Measurements from ENCODE around the gene COA3. TPM values are rescaled to one million over a fixed set of nuclear protein-coding genes. Genes with fewer than 3 reads are reported as not detected.

The COA3 gene
- total and polyA plus RNA-seq, 5 donors from 2014 or later = 12.8 to 162 (median 154) TPM

DNA sequence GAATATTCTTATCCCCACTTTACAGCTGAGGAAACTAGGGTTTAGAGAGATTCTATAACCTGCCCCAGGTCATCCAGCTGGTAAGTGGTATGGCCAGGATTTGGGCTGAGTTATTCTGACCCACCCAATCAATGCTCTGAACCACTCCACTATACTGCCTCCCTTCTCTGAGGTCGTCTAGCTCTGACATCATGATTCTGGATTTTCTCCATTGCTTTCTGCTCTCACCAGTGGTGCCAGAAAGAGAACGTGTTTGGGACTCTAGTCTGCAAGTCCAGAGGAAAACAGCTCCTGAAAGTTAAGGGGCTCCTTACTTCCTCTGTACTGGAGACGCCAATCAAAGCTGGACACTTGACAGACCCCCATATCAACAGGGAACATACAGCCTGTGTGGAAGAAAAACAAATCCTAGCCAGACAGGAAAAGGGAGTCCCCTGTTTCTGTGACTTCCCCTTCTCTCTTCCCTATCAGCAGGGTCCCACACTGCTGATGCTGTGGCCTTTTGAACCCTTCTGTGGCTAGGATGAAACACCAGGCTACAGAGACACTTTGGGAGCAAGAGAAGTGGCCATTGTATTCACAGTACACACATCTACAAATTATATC is 47.7 kb downstream of the COA3 start:
- Mint-ChIP-seq H3K4me1 (no peaks in the 10 kb centered on the region), H3K4me3 (no peak overlapping the region), H3K9me3 (no peaks in the 10 kb centered on the region), H3K27ac (peak overlapping the region in 1 of 3 donors; percentile 5), H3K36me3 (no peaks in the 10 kb centered on the region), H3K27me3 (peaks cover 56% of the 10 kb centered on the region)
- Histone ChIP-seq H3K9me3 (ENCODE audit: control insufficient read depth in 2 of 2, low read length in 2 of 2) (no peaks in the 10 kb centered on the region), H3K27ac (ENCODE audit: insufficient read depth, low read length, poor library complexity, severe bottlenecking) (no peak overlapping the region), H3K4me1 (ENCODE audit: control insufficient read depth, insufficient read depth, low read length, poor library complexity, severe bottlenecking) (no peaks in the 10 kb centered on the region), H3K36me3 (ENCODE audit: control insufficient read depth, insufficient read depth, low read length) (no peaks in the 10 kb centered on the region), H3K27me3 (ENCODE audit: control insufficient read depth, insufficient read depth, low read length) (peaks cover 14% of the 10 kb centered on the region), H3K4me3 (ENCODE audit: low read depth, low read length) (no peak overlapping the region)
- DNase-seq (no peak), ATAC-seq (ENCODE audit: low read depth in 2 of 2) (no peak)

DNA sequence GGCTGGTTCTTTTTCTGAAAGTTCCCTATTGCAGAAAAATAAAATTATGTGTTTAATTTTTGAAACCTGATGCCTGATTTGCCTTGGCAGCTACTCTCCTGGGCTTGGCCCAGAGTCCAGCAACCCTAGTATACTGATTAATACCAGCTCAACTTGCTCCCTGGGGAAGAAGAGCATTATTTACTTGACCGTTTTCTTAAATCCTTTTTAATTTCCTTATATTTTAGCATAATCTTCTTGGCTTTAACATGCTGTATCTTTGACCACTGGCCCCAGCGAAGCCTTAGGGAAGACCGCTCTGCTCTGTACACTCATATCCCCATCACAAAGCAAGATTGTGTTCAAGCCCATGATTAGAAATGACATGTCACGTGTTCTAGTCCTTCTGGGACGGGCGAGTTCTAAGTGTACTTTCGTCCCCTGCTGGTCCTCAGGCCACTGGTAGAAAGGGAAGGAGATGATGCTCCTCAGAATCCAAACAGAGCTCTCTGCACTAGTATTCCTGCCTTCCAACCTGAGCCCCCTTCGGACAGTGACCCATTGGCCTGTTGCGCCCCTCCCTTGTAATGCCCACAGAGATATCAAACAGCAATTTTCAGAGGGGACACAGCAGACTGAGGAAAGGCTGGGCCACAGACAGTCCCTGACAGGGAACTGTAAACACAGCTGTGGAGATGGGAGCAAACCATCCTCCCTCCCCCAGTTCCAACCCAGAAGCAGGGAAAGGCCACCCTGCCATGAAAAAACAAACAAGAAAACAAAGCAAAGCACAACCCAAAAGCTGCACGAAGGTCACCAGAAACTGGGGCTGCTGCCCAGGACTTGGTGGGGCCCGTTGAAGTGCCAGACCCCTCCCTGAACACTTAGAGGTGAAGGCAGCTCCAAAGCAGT is 49.4 kb downstream of the COA3 start:
- no peaks in the 10 kb centered on the region for H3K36me3 Mint-ChIP-seq
- DNase-seq (no peak), ATAC-seq (ENCODE audit: low read depth in 2 of 2) (no peak)
- H3K4me1 Mint-ChIP-seq = peaks cover 6 to 13% (median 9%) of the 10 kb centered on the region in 4 donors
- Histone ChIP-seq H3K27ac (ENCODE audit: insufficient read depth, low read length, poor library complexity, severe bottlenecking) (no peak overlapping the region), H3K9me3 (ENCODE audit: control insufficient read depth in 2 of 2, low read length in 2 of 2) (no peaks in the 10 kb centered on the region), H3K27me3 (ENCODE audit: control insufficient read depth, insufficient read depth, low read length) (peaks cover 6% of the 10 kb centered on the region), H3K36me3 (ENCODE audit: control insufficient read depth, insufficient read depth, low read length) (no peaks in the 10 kb centered on the region), H3K4me1 (ENCODE audit: control insufficient read depth, insufficient read depth, low read length, poor library complexity, severe bottlenecking) (peaks cover 8% of the 10 kb centered on the region), H3K4me3 (ENCODE audit: low read depth, low read length) (no peak overlapping the region)
- H3K4me3 Mint-ChIP-seq = peak overlapping the region in 1 of 4 donors; percentile 12
- no peaks in the 10 kb centered on the region for H3K9me3 Mint-ChIP-seq
- H3K27me3 Mint-ChIP-seq = peaks cover 45% of the 10 kb centered on the region
- no peak overlapping the region for H3K27ac Mint-ChIP-seq

DNA sequence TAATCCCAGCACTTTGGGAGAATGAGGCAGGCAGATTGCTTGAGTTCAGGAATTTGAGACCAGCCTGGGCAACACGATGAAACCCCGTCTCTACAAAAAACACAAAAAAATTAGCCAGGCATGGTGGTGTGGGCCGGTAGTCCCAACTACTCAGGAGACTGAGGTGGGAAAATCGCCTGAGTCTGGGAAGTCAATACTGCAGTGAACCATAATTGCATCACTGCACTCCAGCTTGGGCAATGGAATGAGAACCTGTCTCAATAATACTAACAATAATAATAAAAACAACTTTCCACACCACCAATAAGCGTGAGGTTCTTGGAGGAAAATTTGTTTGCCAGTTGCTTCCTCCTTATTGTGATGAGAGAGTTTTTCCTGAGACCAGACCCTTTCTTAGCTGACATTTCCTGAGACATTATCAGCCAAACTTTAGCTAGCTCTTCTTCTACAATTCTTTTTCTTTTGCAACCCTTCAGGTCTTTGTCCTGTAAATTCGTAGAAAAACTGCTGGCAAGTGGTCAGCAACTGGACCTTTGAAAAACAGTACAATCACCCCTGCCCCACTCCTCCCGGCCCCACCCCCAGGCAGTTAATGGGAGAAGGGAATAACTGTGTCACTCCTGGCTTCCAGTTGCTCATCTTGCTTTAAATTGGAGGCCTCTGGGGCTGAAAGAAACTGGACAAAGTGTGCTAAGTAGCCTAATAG is 50.1 kb downstream of the COA3 start:
- Mint-ChIP-seq H3K36me3 (no peaks in the 10 kb centered on the region), H3K27ac (no peak overlapping the region), H3K9me3 (no peaks in the 10 kb centered on the region), H3K4me1 (peaks cover 11 to 21% (median 15%) of the 10 kb centered on the region in 4 donors), H3K4me3 (peak overlapping the region in 2 of 4 donors; percentile 65 to 76), H3K27me3 (peaks cover 41% of the 10 kb centered on the region)
- Histone ChIP-seq H3K27me3 (ENCODE audit: control insufficient read depth, insufficient read depth, low read length) (peaks cover 6% of the 10 kb centered on the region), H3K4me1 (ENCODE audit: control insufficient read depth, insufficient read depth, low read length, poor library complexity, severe bottlenecking) (peaks cover 16% of the 10 kb centered on the region), H3K36me3 (ENCODE audit: control insufficient read depth, insufficient read depth, low read length) (no peaks in the 10 kb centered on the region), H3K9me3 (ENCODE audit: control insufficient read depth in 2 of 2, low read length in 2 of 2) (no peaks in the 10 kb centered on the region), H3K4me3 (ENCODE audit: low read depth, low read length) (no peak overlapping the region), H3K27ac (ENCODE audit: insufficient read depth, low read length, poor library complexity, severe bottlenecking) (no peak overlapping the region)
- DNase-seq (no peak), ATAC-seq (ENCODE audit: low read depth in 2 of 2) (no peak)

Other genes starting within 250 kb of the COA3 start
- gene HSD17B1, start 245.8 kb downstream of the COA3 start, total RNA-seq = 0.91 TPM
- gene HSD17B1, start 245.8 kb downstream of the COA3 start, polyA plus RNA-seq = under 1 TPM; 0.30 to 0.64 (median 0.61) TPM
- gene COASY, start 236.6 kb downstream of the COA3 start, total RNA-seq = 45.0 TPM
- 10 to 100 TPM; 41.6 to 56.1 (median 51.8) TPM for gene COASY, start 236.6 kb downstream of the COA3 start, polyA plus RNA-seq
- 40.8 TPM for gene MLX, start 231.6 kb downstream of the COA3 start, total RNA-seq
- 10 to 100 TPM; 44.0 to 55.4 (median 49.5) TPM for gene MLX, start 231.6 kb downstream of the COA3 start, polyA plus RNA-seq
- 2.5 TPM for gene PSMC3IP, start 221.0 kb downstream of the COA3 start, total RNA-seq
- gene PSMC3IP, start 221.0 kb downstream of the COA3 start, polyA plus RNA-seq = under 1 TPM in 3 of 4 donors, not detected in 1; 0.25 to 0.71 (median 0.39) TPM
- 116 TPM for gene RETREG3, start 189.3 kb downstream of the COA3 start, total RNA-seq
- 100 to 1,000 TPM; 201 to 243 (median 218) TPM for gene RETREG3, start 189.3 kb downstream of the COA3 start, polyA plus RNA-seq
- gene TUBG1, start 189.0 kb downstream of the COA3 start, total RNA-seq = 8.2 TPM
- 10 to 100 TPM in 2 of 4 donors, 1 to 10 TPM in 2; 7.2 to 13.5 (median 10.1) TPM for gene TUBG1, start 189.0 kb downstream of the COA3 start, polyA plus RNA-seq
- 13.7 TPM for gene TUBG2, start 139.4 kb downstream of the COA3 start, total RNA-seq
- gene TUBG2, start 139.4 kb downstream of the COA3 start, polyA plus RNA-seq = 1 to 10 TPM; 2.8 to 4.0 (median 3.8) TPM
- 4.8 TPM for gene PLEKHH3, start 121.7 kb downstream of the COA3 start, total RNA-seq
- gene PLEKHH3, start 121.7 kb downstream of the COA3 start, polyA plus RNA-seq = 1 to 10 TPM in 1 of 4 donors, under 1 TPM in 3; 0.38 to 1.1 (median 0.66) TPM
- gene CCR10, start 116.9 kb downstream of the COA3 start, total RNA-seq = 20.6 TPM
- 100 to 1,000 TPM in 1 of 4 donors, 10 to 100 TPM in 3; 45.2 to 133 (median 63.9) TPM for gene CCR10, start 116.9 kb downstream of the COA3 start, polyA plus RNA-seq
- gene CNTNAP1, start 116.2 kb downstream of the COA3 start, total RNA-seq = 54.9 TPM
- 1 to 10 TPM in 3 of 4 donors, under 1 TPM in 1; 0.94 to 1.7 (median 1.4) TPM for gene CNTNAP1, start 116.2 kb downstream of the COA3 start, polyA plus RNA-seq
- 123 TPM for gene EZH1, start 53.7 kb downstream of the COA3 start, total RNA-seq
- gene EZH1, start 53.7 kb downstream of the COA3 start, polyA plus RNA-seq = 10 to 100 TPM; 38.7 to 57.9 (median 49.5) TPM
- gene RAMP2, start 37.5 kb downstream of the COA3 start, total RNA-seq = not detected
- not detected for gene RAMP2, start 37.5 kb downstream of the COA3 start, polyA plus RNA-seq
- gene VPS25, start 25.3 kb downstream of the COA3 start, total RNA-seq = 29.4 TPM
- gene VPS25, start 25.3 kb downstream of the COA3 start, polyA plus RNA-seq = 10 to 100 TPM; 62.8 to 73.3 (median 71.4) TPM
- gene WNK4, start 18.1 kb downstream of the COA3 start, total RNA-seq = not detected
- under 1 TPM in 1 of 4 donors, not detected in 3; 0.09 TPM for gene WNK4, start 18.1 kb downstream of the COA3 start, polyA plus RNA-seq
- not detected for gene CNTD1, start 157 bp upstream of the COA3 start, total RNA-seq
- gene CNTD1, start 157 bp upstream of the COA3 start, polyA plus RNA-seq = under 1 TPM; 0.15 to 0.42 (median 0.28) TPM
- gene BECN1, start 25.6 kb upstream of the COA3 start, total RNA-seq = 153 TPM
- 100 to 1,000 TPM; 138 to 180 (median 160) TPM for gene BECN1, start 25.6 kb upstream of the COA3 start, polyA plus RNA-seq
- gene PSME3, start 34.7 kb upstream of the COA3 start, total RNA-seq = 66.7 TPM
- 100 to 1,000 TPM; 114 to 129 (median 127) TPM for gene PSME3, start 34.7 kb upstream of the COA3 start, polyA plus RNA-seq
- 2.3 TPM for gene AOC2, start 45.9 kb upstream of the COA3 start, total RNA-seq
- under 1 TPM in 1 of 4 donors, not detected in 3; 0.17 TPM for gene AOC2, start 45.9 kb upstream of the COA3 start, polyA plus RNA-seq
- gene AOC3, start 52.5 kb upstream of the COA3 start, total RNA-seq = 0.49 TPM
- not detected for gene AOC3, start 52.5 kb upstream of the COA3 start, polyA plus RNA-seq
- gene G6PC1, start 102.1 kb upstream of the COA3 start, total RNA-seq = not detected
- not detected for gene G6PC1, start 102.1 kb upstream of the COA3 start, polyA plus RNA-seq
- 48.5 TPM for gene AARSD1, start 165.8 kb upstream of the COA3 start, total RNA-seq
- 10 to 100 TPM; 23.2 to 39.2 (median 28.9) TPM for gene AARSD1, start 165.8 kb upstream of the COA3 start, polyA plus RNA-seq
- gene PTGES3L, start 181.4 kb upstream of the COA3 start, total RNA-seq = 1.5 TPM
- not detected for gene PTGES3L, start 181.4 kb upstream of the COA3 start, polyA plus RNA-seq
- 14.9 TPM for gene RUNDC1, start 181.9 kb upstream of the COA3 start, total RNA-seq
- gene RUNDC1, start 181.9 kb upstream of the COA3 start, polyA plus RNA-seq = 10 to 100 TPM; 10.6 to 15.2 (median 13.2) TPM
- gene RPL27, start 199.7 kb upstream of the COA3 start, total RNA-seq = 881 TPM
- gene RPL27, start 199.7 kb upstream of the COA3 start, polyA plus RNA-seq = 1,000 to 10,000 TPM; 1,558 to 2,241 (median 2,024) TPM
- gene IFI35, start 208.1 kb upstream of the COA3 start, total RNA-seq = 38.3 TPM
- 10 to 100 TPM; 62.9 to 87.6 (median 71.8) TPM for gene IFI35, start 208.1 kb upstream of the COA3 start, polyA plus RNA-seq
- 21.9 TPM for gene VAT1, start 223.7 kb upstream of the COA3 start, total RNA-seq
- gene VAT1, start 223.7 kb upstream of the COA3 start, polyA plus RNA-seq = 10 to 100 TPM; 40.6 to 51.4 (median 49.1) TPM
- not detected for gene RND2, start 226.5 kb upstream of the COA3 start, total RNA-seq
- gene RND2, start 226.5 kb upstream of the COA3 start, polyA plus RNA-seq = under 1 TPM in 3 of 4 donors, not detected in 1; 0.05 to 0.18 (median 0.08) TPM